Right lobe of liver (tissue), 6 donors: Measurements from ENCODE around the gene TTC38. TPM values are rescaled to one million over a fixed set of nuclear protein-coding genes. Genes with fewer than 3 reads are reported as not detected.

Experiments
- ATAC-seq, 4 donors: fragments of 200-7000 bp; cut with Tn5 transposase; one replicate each; pipeline ENCODE4 v1.9.1; 2020; ENCODE audit warnings: mild to moderate bottlenecking in 4 of 4, moderate library complexity in 4 of 4
- DNase-seq, 3 donors: peaks; one replicate each; pipeline ENCODE4 v3.0.0-alpha.2; 2020
- H3K27ac ChIP-seq, 3 donors: fragments of 200-600 bp; one replicate each; pipeline ENCODE4 v1.8.0; 2022
- H3K27me3 ChIP-seq, 2 donors: fragments of 200-600 bp; one replicate each; pipeline ENCODE4 v1.8.0; 2022
- H3K36me3 ChIP-seq, 4 donors: fragments of 200-600 bp; sonication (generic) in 1 of 4; one replicate each; pipeline versions ENCODE4 v1.5.1 to v1.8.0; 2017 to 2022; ENCODE audit warnings: control low read depth in 1 of 4
- H3K4me1 ChIP-seq, 4 donors: fragments of 200-600 bp; sonication (generic) in 1 of 4; one replicate each; pipeline versions ENCODE4 v1.5.1 to v1.8.0; 2017 to 2022; ENCODE audit warnings: control low read depth in 1 of 4
- H3K4me3 ChIP-seq, 3 donors: fragments of 200-600 bp; one replicate each; pipeline ENCODE4 v1.8.0; 2022
- H3K9me3 ChIP-seq, 4 donors: fragments of 200-600 bp; sonication (generic) in 1 of 4; one replicate each; pipeline versions ENCODE4 v1.5.1 to v1.8.0; 2017 to 2022; ENCODE audit warnings: control low read depth in 1 of 4
- POLR2A ChIP-seq: fragments of 450-650 bp; IDR thresholded peaks from one replicate; pipeline ENCODE4 v1.6.1; 2017; ENCODE audit warnings: antibody characterized with exemption, mild to moderate bottlenecking
- WGBS: methylation state at CpG from one replicate; pipeline ENCODE4 v1.1.6; 2018; ENCODE audit warnings: low coverage, low lambda C conversion rate; ENCODE audit not compliant: insufficient coverage; ENCODE audit errors: missing lambda C conversion rate; 5-methylcytosine and 5-hydroxymethylcytosine counted together
- intact Hi-C, 2 donors: fragments of 100-400 bp; cut with DNase I; formaldehyde crosslinking; loops; one replicate each; pipeline versions ENCODE4 v1.11.2 to v1.14.1; 2022
- total RNA-seq, 6 experiments: library from RNA; depleted of rRNA in 2 of 6; stranded (reverse); fragments of >200 nt in 2 of 6; fragmentation: NEBNext Ultra II Directional in 3 of 6; extraction: Animal tissue kit (Norgen Biotek cat#: 25700) in 3 of 6; gene quantifications; one replicate each; pipeline versions ENCODE4 v1.1.0 to v1.2.4, GENCODE V29; 2016 to 2023
- TF ChIP-seq, protein P1 (sequence below), 4 donors: fragments of 200-600 bp in 3 of 4; fragments of 450-650 bp in 1 of 4; IDR thresholded peaks; one replicate each; pipeline versions ENCODE4 v1.5.1 to v1.8.0; 2016 to 2022; ENCODE audit warnings: antibody characterized with exemption in 4 of 4, mild to moderate bottlenecking in 2 of 4
- donor health status: DM: no; HTN: yes; CAD: no.
- donor health status: DM: no; HTN: no; CAD: no.
- donor health status: DM: no; HTN: no; CAD: no.
- donor health status: DM: no; HTN: yes; CAD: no.
- donor health status: DM: no; HTN: yes; CAD: no.

TTC38 gene
- total RNA-seq, 6 experiments from 2014 or later, result 91.1 to 278 (median 195) TPM

GRCh38 chr22:46327691-46328465 is 60.1 kb downstream of the TTC38 start:
- Histone ChIP-seq H3K9me3 (no peaks in the 10 kb centered on the region), H3K36me3 (no peaks in the 10 kb centered on the region), H3K27ac (no peak overlapping the region), H3K4me1 (no peaks in the 10 kb centered on the region), H3K27me3 (no peaks in the 10 kb centered on the region), H3K4me3 (no peak overlapping the region)
- no peak for ATAC-seq
- 93% methylated on average over 9 of the region's 13 CpGs for WGBS
- TF ChIP-seq, protein P1, sequence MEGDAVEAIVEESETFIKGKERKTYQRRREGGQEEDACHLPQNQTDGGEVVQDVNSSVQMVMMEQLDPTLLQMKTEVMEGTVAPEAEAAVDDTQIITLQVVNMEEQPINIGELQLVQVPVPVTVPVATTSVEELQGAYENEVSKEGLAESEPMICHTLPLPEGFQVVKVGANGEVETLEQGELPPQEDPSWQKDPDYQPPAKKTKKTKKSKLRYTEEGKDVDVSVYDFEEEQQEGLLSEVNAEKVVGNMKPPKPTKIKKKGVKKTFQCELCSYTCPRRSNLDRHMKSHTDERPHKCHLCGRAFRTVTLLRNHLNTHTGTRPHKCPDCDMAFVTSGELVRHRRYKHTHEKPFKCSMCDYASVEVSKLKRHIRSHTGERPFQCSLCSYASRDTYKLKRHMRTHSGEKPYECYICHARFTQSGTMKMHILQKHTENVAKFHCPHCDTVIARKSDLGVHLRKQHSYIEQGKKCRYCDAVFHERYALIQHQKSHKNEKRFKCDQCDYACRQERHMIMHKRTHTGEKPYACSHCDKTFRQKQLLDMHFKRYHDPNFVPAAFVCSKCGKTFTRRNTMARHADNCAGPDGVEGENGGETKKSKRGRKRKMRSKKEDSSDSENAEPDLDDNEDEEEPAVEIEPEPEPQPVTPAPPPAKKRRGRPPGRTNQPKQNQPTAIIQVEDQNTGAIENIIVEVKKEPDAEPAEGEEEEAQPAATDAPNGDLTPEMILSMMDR (IDR thresholded peaks at IDR 0.05), result no peak
- no peak for TF ChIP-seq POLR2A
- intact Hi-C loops, result loop anchor here in 1 of 2 donors (10.0 kb wide), 1 partner anchor 333 kb away; no protein-coding TSS in a partner anchor
- DNase-seq, result peak in 1 of 3 donors; percentile 42

- Histone ChIP-seq H3K36me3 (no peaks in the 10 kb centered on the region), H3K27ac (no peak overlapping the region), H3K4me1 (no peaks in the 10 kb centered on the region), H3K27me3 (no peaks in the 10 kb centered on the region), H3K9me3 (no peaks in the 10 kb centered on the region), H3K4me3 (no peak overlapping the region)
- ATAC-seq, result no peak
- intact Hi-C loops, result loop anchor here in 1 of 2 donors (10.0 kb wide), 1 partner anchor 334 kb away; no protein-coding TSS in a partner anchor
- WGBS, result 94% methylated on average over 3 of the region's 11 CpGs
- DNase-seq, result peak in 1 of 3 donors; percentile 27
- TF ChIP-seq, protein P1 (IDR thresholded peaks at IDR 0.05), result no peak
- TF ChIP-seq POLR2A, result no peak
Measured at GRCh38 chr22:46328797-46329196, 61.0 kb downstream of the TTC38 start.

DNA sequence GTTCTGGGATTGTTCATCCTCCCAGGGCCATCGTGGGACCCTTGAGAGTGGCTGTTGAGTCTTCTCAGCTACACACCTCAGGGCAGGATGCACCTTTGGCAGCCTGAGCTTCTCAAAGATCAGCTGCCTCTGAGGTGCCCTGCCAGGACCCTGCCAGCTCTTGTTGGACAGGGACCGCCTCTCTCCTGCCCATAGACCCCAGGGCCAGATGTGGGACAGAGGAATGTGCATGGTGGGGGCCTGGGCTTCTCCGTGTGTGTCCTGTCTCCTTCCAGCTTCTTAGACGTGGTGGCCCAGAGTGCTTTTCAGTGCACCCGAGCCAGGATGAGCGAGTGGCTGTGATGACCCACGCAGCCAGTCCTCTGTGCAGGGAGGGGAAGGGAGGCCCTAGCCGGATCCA is 61.8 kb downstream of the TTC38 start:
- ATAC-seq (no peak), DNase-seq (peak in 1 of 3 donors; percentile 32)
- no peak overlapping the region for H3K27ac ChIP-seq
- no CpG with 5 or more reads among the region's 8 CpGs for WGBS
- H3K27me3 ChIP-seq, result no peaks in the 10 kb centered on the region
- peaks cover 0 to under 1% (median 0%) of the 10 kb centered on the region in 4 donors for H3K4me1 ChIP-seq
- H3K4me3 ChIP-seq, result no peak overlapping the region
- no peaks in the 10 kb centered on the region for H3K36me3 ChIP-seq
- no peaks in the 10 kb centered on the region for H3K9me3 ChIP-seq
- intact Hi-C loops, result loop anchor here in 1 of 2 donors (10.0 kb wide), 1 partner anchor 335 kb away; no protein-coding TSS in a partner anchor
- TF ChIP-seq, protein P1 (IDR thresholded peaks at IDR 0.05), result no peak
- TF ChIP-seq POLR2A, result no peak

DNA sequence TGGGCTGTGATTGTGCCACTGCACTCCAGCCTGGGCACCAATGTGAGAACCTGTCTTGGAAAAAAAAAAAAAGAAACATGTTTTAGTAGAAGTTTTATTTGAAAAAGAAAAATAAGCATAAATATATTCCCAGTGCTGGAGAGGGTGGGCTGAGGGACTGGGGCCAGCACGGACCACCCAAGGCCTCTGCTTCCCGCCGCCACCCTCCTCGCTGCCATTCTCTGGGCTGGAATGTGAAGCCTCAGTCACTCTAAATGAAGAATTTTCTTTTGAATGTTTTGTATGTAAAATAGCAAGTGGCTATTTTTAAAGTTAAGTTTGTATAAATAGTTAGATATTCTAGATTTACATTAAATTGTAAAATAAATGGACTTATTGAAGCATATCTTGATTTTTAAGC is 62.6 kb downstream of the TTC38 start:
- Histone ChIP-seq H3K9me3 (no peaks in the 10 kb centered on the region), H3K27ac (no peak overlapping the region), H3K4me3 (no peak overlapping the region), H3K36me3 (no peaks in the 10 kb centered on the region), H3K4me1 (peaks cover 0 to 5% (median 0%) of the 10 kb centered on the region in 4 donors), H3K27me3 (no peaks in the 10 kb centered on the region)
- ATAC-seq (no peak), DNase-seq (peak in 1 of 3 donors; percentile 20)
- 98% methylated on average over 4 of the region's 4 CpGs for WGBS
- no peak for TF ChIP-seq POLR2A
- intact Hi-C loops, result no loop called here

DNA sequence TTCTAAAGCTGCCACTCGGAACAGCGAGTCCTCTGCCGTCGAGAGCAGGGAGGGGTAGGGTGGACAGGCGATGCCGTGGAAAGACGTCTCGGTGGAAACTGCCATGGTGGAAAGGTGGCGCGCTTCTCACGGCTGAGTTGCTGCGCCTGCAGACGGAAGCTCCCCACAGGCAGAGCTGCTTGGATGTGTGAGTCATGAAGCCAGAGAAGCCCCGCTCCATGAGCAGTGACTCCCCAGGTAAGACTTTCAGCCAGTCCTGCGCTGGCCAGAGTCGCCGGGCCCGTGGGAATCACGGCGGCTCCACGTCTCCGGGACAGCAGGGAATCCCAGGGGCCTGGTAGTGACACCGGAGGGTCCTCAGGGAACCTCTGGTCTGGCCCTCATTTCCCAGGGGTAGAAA is 63.7 kb downstream of the TTC38 start:
- H3K9me3 ChIP-seq, result no peaks in the 10 kb centered on the region
- no peak for ATAC-seq
- intact Hi-C loops, result no loop called here
- H3K27me3 ChIP-seq, result no peaks in the 10 kb centered on the region
- 90% methylated on average over 2 of the region's 23 CpGs for WGBS
- no peaks in the 10 kb centered on the region for H3K36me3 ChIP-seq
- H3K4me3 ChIP-seq, result no peak overlapping the region
- DNase-seq, result peak in 1 of 3 donors; percentile 37
- peaks cover 0 to 5% (median 0%) of the 10 kb centered on the region in 4 donors for H3K4me1 ChIP-seq
- TF ChIP-seq POLR2A, result no peak
- TF ChIP-seq, protein P1 (IDR thresholded peaks at IDR 0.05), result no peak
- no peak overlapping the region for H3K27ac ChIP-seq
